RWPE1 (cell line): ENCODE measurements around the gene MEIS2.
A peak's percentile ranks its signal among the peaks of the same experiment; 100 is the strongest.

ENCODE experiments used
- CTCF ChIA-PET: fragments of 350-600 bp; sonication (Branson Sonifier 250); formaldehyde crosslinking; extraction: SDS; loops from one replicate; lab custom pipeline; 2021; lab: Yijun Ruan, JAX
- POLR2A ChIA-PET: fragments of 400-600 bp; formaldehyde crosslinking; extraction: SDS; loops from one replicate; lab custom pipeline; 2020; ENCODE audit warnings: antibody characterized with exemption; ENCODE audit not compliant: low non-redundant PET; lab: Yijun Ruan, JAX
- DNase-seq: peaks from one replicate; pipeline ENCODE4 v3.0.0; 2012; ENCODE audit warnings: low spot score
- H3K27ac ChIP-seq: fragments of 450-650 bp; 2 replicates; pipeline ENCODE4 v1.5.1; 2017
- TF ChIP-seq, protein P1 (sequence below): fragments of 450-650 bp; conservative IDR thresholded peaks from 2 replicates; pipeline ENCODE4 v1.5.1; 2017; ENCODE audit warnings: low read depth, mild to moderate bottlenecking

Gene MEIS2

DNA sequence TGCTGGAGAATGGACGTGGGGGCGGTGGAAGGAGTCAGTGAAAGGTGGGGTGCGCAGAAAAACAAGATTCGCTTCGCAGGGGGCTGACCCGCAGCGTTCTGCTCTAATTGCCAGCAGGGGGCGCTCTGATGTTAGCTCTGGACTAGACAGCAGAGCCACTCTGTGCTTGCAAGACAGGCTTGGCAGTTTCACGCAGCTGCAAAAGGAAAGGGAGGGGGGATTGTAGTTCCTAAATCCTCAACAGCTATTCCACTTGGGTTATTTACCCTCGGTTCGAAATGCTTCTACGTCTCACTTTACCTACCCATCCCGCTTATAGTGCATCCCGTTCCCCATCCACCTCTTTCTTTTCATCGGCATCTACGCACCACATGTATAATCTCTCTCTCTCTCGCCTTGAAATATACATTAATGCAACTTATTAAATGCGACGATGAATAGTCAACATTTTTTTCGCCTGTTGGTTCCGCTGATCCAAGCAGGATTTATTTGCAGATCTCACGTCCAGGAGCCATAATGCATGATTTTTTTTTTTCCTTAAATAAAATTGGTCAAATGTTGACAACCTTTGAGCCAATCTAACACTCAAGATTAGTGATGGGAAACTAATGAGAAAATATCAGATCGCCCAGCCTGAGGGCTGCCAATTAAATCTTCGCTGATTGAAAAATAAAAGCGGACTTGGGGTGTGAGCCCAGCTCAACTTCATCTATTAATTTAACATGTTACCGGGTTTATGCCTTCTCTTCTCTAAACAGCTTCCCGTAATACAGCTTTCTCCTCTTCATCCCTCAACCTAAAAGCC is 216.4 kb downstream of the MEIS2 start:
- ChIA-PET POLR2A (interaction anchor here (0.6 kb wide), 1 partner anchor 222 kb away, joined by 4 read pairs; no protein-coding TSS in a partner anchor), CTCF (interaction anchor here (0.5 to 2.7 kb wide), 20 partner anchors 12 to 1973 kb away, joined by 3 to 13 read pairs (median 4); no protein-coding TSS in a partner anchor)
- H3K27ac ChIP-seq, result no peak overlapping the region
- peak; percentile 80 for DNase-seq
- TF ChIP-seq, protein P1, sequence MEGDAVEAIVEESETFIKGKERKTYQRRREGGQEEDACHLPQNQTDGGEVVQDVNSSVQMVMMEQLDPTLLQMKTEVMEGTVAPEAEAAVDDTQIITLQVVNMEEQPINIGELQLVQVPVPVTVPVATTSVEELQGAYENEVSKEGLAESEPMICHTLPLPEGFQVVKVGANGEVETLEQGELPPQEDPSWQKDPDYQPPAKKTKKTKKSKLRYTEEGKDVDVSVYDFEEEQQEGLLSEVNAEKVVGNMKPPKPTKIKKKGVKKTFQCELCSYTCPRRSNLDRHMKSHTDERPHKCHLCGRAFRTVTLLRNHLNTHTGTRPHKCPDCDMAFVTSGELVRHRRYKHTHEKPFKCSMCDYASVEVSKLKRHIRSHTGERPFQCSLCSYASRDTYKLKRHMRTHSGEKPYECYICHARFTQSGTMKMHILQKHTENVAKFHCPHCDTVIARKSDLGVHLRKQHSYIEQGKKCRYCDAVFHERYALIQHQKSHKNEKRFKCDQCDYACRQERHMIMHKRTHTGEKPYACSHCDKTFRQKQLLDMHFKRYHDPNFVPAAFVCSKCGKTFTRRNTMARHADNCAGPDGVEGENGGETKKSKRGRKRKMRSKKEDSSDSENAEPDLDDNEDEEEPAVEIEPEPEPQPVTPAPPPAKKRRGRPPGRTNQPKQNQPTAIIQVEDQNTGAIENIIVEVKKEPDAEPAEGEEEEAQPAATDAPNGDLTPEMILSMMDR, result peak; percentile 82

- no peak overlapping the region for H3K27ac ChIP-seq
- POLR2A ChIA-PET, result interaction anchor here (0.5 kb wide), 1 partner anchor 217 kb away, joined by 5 read pairs; no protein-coding TSS in a partner anchor
- no peak for DNase-seq
- CTCF ChIA-PET, result interaction anchor here (0.6 to 2.7 kb wide), 7 partner anchors 43 to 1009 kb away, joined by 3 to 13 read pairs (median 4); no protein-coding TSS in a partner anchor
- TF ChIP-seq, protein P1, result no peak
Observed at GRCh38 chr15:36882487-36883131, 217.7 kb downstream of the MEIS2 start.

GRCh38 chr15:36882056-36882455 is 218.3 kb downstream of the MEIS2 start:
- H3K27ac ChIP-seq, result no peak overlapping the region
- DNase-seq, result no peak
- TF ChIP-seq, protein P1, result no peak
- CTCF ChIA-PET, result interaction anchor here (2.7 kb wide), 1 partner anchor 252 kb away, joined by 13 read pairs; no protein-coding TSS in a partner anchor
- POLR2A ChIA-PET, result interaction anchor here (0.5 kb wide), 1 partner anchor 218 kb away, joined by 5 read pairs; no protein-coding TSS in a partner anchor

- no peak overlapping the region for H3K27ac ChIP-seq
- POLR2A ChIA-PET, result no interaction called here
- no peak for DNase-seq
- TF ChIP-seq, protein P1, result no peak
- CTCF ChIA-PET, result interaction anchor here (2.7 kb wide), 1 partner anchor 252 kb away, joined by 13 read pairs; no protein-coding TSS in a partner anchor
Observed at GRCh38 chr15:36881516-36881915, 218.8 kb downstream of the MEIS2 start.

DNA sequence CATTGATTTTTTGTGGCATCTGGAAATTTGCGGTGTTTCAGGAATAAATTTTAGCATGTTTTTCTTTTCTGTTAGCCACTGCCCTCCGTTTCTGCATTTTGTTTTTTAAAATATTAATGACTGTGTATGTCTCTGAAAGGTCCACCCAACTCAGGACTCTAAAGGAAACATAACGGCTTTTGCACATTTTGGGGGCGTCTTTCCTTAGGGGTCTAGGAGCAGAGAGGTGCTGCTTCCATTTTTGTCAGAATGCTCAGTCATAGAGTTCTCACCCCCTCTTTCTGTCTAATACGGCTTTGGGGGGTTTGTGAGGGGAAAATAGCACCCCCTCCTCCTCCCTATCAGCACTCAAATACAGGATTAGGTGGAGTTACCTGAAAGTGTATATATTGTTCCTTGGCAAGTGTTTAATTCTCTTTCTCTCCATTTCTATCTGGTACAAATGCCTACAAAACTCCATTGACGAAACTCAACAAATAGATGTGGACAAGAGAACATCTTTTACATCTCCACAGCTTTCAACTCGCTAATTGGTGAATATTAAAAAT is 219.4 kb downstream of the MEIS2 start:
- H3K27ac ChIP-seq, result no peak overlapping the region
- TF ChIP-seq, protein P1, result no peak
- ChIA-PET POLR2A (no interaction called here), CTCF (no interaction called here)
- DNase-seq, result no peak
